ENCODE measurements around the gene ANKRD9.
"Not testable (repeated sequence)": the region's sequence is repeated elsewhere in the genome, so short reads cannot be mapped to it uniquely, and the experiment has no call there.

The ANKRD9 gene, protein sequence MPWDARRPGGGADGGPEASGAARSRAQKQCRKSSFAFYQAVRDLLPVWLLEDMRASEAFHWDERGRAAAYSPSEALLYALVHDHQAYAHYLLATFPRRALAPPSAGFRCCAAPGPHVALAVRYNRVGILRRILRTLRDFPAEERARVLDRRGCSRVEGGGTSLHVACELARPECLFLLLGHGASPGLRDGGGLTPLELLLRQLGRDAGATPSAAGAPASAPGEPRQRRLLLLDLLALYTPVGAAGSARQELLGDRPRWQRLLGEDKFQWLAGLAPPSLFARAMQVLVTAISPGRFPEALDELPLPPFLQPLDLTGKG

GRCh38 chr14:102509746-102510615 lies at the start of gene ANKRD9:
ANKRD9 (minus strand) TSS chr14:102509776; CDS start chr14:102507889, 1,887 bp downstream.
- peak; percentile 67 to 71 for DNase-seq (ENCODE audit: low read depth in 2 of 2)

GRCh38 chr14:102558556-102558955 lies 49.0 kb upstream of the ANKRD9 start:
- DNase-seq (ENCODE audit: low read depth in 2 of 2) = no peak

- no peak for DNase-seq (ENCODE audit: low read depth in 2 of 2)
Observed at GRCh38 chr14:102557434-102558226, 48.1 kb upstream of the ANKRD9 start.

GRCh38 chr14:102556098-102556677 lies 46.6 kb upstream of the ANKRD9 start:
- no peak for DNase-seq (ENCODE audit: low read depth in 2 of 2)

DNA sequence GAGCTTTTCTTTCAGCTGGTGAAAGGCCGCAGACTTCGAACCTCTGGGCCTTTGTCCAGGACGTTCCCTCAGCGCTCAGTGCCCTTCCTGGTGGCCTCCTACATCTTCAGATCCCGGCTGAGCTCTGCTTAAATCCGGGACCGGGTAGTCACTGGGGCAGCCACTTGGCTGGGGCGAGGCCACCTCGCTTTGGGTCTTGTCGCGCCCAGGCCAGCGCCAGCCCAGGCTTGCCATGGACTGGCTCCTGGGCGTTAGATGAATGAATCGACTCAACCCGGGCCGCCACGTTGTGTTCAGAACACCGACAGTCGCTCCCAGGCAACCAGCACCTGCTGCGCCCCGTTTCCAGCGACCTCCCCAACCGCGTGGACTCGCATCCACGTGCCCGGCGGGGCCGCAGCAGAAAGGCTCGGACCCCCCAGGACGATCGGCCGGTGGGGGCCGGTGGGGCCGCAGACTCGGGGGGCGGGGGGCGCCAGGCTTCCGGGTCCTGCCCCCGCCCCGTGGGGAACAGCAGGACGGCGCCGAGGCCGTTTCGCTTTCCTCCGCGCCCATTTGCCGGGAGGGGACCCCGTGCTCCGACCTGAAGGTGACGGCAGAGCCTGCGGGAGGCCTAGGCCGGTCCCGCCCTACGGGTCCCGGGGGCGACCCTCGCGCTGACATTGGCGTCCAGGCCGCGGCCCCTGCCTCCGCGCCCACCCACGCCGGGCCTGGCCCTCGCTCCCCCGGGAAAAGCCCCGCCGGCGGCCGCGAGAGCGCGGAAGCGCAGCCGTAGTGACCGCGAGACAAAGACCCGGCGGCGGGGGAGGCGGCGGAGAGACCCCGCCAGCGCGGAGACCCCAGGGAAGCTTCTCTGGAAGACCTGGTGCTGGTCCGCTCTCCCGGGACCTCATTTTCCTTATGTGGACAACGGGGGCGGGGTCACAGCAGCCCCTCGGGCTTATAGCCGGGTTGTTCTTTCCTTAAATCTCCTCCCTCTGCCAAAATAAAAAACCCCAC lies 45.5 kb upstream of the ANKRD9 start:
- peak in 1 of 2 donors; percentile 41 for DNase-seq (ENCODE audit: low read depth in 2 of 2)

GRCh38 chr14:102551995-102552705 lies 42.6 kb upstream of the ANKRD9 start:
- DNase-seq (ENCODE audit: low read depth in 2 of 2) = no peak

DNA sequence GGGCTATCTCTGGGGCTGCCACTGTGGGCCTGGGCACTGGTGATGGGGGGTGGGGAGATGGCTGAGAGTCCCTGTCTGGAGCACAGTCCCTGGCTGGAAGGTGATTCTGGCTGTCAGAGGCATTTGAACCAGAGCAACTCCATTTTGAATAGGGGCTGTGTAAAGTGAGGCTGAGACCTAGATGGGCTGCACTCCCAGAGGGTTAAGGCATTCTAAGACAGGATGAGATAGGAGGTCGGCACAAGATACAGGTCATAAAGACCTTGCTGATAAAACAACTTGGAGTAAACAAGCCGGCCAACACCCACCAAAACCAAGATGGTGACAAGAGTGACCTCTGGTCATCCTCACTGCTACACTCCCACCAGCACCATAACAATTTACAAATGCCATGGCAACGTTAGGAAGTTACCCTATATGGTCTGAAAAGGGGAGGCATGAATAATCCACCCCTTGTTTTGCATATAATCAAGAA lies 41.4 kb upstream of the ANKRD9 start:
- not testable (repeated sequence) for DNase-seq (ENCODE audit: low read depth in 2 of 2)

DNA sequence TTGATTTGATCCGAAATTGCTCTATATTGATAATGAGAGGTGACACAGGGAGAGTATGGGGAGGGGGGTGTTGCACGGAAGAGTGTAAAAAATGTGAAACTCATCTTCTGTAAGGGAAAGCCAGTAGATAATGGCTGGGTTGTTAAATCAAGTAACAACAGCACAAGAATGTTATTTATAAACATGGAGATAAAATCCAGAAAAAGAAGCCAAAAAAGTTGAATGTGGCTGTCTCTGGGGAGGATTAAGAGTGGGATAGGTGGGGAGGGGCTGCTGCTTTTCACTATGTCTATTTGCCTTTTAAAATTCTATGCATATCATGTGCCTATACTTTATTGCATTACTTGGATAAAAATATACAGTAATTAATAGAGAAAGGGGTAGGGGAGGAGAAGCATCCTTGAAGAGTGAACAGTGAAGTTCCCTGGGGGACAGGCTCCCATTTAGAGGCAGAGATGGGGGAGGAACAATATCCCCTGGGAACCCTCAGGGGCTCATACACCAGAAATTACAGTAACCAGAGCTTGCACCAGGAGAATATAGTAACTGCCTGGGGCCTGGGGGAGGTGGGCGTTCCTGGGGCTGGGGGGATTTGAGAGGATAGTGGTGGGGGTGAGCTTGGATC lies 39.2 kb upstream of the ANKRD9 start:
- DNase-seq (ENCODE audit: low read depth in 2 of 2) = no peak

DNA sequence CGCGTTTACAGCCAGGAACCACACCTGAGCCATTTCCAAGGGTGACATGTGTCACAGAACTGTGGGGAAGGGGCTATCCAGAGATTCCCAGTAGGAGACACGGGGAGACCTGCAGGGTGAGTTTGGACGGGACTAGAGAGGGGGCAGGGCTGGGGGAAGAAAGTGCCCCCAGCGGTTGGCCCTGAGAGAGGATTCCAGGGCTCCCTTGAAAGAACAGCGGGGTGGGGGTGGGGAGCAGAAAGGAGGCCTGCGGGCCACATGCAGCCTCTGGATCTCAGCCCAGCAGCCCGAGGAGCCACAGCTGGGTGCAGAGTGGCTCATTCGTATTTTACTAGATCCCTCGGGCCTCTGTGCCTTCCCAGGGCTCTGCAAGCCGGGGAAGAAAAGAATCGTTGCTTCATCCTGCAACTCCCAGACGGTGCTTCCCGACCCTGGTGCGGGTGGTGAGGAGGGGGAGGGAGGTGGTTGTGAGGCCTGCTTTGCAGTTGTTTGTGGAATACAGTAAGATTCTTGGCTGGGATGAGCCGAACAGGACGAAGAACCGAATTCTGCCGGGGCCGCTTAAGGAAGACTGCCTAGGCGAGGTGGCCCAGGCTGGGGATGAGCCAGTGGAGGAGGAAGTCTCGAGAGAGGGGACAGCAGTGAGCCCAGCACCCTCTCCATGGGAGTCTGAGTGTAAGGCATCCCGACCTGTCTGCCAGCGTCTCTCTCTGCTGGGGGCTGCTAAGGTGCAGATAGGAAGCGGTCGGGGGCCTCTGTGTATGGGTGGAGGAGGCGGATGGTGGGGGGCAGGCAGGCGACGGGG lies 36.1 kb upstream of the ANKRD9 start:
- no peak for DNase-seq (ENCODE audit: low read depth in 2 of 2)

GRCh38 chr14:102544747-102545460 lies 35.3 kb upstream of the ANKRD9 start:
- no peak for DNase-seq (ENCODE audit: low read depth in 2 of 2)

- no peak for DNase-seq (ENCODE audit: low read depth in 2 of 2)
Observed at GRCh38 chr14:102544046-102544746, 34.6 kb upstream of the ANKRD9 start.

DNA sequence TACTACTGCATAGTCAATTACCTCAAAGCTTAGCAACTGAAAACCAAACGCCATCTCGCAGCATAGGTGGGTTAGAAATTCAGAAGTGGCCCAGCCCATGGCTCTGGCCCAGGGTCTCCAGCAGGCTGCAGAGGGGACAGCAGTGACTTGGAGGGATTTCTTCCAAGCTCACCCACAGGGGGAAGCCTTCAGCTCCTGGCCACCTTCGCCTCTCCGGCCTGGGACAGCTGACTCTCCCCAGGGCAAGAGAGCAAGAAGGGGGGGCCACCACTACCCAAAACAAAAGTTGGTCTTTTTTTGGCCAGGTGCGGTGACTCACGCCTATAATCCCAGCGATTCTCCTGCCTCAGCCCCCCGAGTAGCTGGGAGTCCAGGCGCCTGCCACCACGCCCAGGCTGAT lies 32.2 kb upstream of the ANKRD9 start:
- DNase-seq (ENCODE audit: low read depth in 2 of 2) = no peak

DNA sequence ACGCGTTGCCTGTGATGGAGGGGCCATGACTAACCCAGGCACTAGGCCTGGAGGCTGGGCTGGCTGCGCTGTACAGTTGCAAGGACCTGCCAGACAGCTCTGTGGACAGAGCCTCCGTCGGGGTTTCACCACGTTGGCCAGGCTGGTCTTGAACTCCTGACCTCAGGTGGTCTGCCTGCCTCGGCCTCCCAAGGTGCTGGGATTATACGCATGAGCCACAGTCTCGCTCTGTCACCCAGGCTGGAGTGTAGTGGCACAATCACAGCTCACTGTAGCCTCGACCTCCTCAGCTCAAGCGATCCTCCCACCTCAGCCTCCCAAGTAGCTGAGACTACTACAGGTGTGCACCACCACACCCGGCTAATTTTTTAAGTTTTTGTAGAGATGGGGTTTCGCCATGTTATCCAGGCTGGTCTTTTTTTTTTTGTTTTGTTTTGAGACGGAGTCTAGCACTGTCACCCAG lies 31.5 kb upstream of the ANKRD9 start:
- DNase-seq (ENCODE audit: low read depth in 2 of 2) = not testable (repeated sequence)

DNA sequence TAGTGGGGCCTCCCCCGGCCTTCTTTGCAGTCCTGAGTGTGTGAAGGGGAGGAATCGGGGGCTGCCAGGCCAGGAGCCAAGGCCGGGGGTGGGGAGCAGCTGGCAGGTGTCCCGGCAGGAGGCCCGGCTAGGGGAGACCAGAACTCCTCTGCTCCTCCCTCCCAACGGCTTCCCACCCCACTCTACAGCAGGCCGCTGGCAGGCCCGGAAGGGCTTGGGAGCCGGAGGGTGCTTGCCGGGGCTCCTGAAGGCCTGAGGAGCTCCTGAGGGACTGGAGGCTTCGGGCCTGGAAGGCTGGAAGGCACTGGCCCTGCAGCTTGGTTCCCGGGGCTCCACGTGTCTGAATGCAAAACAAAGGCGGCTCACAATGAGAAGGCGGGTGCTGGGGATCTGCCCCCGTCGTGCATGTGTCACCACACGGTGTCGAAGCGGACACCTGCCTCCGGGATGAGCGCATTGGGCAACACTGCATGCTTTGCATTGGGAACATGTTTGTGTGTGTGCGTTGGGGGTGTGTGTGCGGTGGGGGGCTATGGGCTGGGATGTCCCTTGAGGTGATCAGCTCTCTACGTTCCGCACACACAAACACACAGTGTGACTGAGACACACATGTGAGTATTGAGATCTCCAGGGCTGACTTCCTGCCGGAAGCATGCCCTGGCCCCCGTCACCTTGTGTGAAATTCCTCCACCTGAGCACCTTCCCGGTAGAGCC lies 30.9 kb upstream of the ANKRD9 start:
- no peak for DNase-seq (ENCODE audit: low read depth in 2 of 2)

- DNase-seq (ENCODE audit: low read depth in 2 of 2) = no peak
Observed at GRCh38 chr14:102539544-102540314, 30.2 kb upstream of the ANKRD9 start.

Measured in stimulated activated CD8-positive, alpha-beta memory T cell treated with anti-CD3 and anti-CD28 coated beads, Interleukin-2, amount 100 ng/mL, for 1 hour (primary cell).